ENCODE data around the gene INSYN2B.

INSYN2B gene

DNA sequence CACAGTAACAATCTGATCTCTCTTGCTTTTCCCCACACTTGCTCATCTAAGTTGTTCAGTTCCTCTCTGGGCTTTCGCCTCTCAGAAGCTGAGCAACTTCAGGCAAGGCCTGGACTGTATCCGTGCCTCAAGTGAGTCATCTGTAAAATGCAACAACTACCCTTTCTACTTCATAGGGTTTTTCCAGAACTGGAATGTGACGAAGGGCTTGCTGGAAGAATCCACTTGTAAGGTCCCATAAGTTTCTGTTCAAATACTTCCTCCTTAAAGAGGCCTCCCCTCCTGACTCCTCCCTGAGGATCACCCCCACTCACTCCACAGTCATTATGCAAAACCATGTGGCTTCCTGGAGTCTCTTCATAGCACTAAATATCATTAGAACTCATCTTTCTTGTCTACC lies 17.5 kb upstream of the INSYN2B start:
- DNase-seq: no peak
- TF ChIP-seq, protein P1, sequence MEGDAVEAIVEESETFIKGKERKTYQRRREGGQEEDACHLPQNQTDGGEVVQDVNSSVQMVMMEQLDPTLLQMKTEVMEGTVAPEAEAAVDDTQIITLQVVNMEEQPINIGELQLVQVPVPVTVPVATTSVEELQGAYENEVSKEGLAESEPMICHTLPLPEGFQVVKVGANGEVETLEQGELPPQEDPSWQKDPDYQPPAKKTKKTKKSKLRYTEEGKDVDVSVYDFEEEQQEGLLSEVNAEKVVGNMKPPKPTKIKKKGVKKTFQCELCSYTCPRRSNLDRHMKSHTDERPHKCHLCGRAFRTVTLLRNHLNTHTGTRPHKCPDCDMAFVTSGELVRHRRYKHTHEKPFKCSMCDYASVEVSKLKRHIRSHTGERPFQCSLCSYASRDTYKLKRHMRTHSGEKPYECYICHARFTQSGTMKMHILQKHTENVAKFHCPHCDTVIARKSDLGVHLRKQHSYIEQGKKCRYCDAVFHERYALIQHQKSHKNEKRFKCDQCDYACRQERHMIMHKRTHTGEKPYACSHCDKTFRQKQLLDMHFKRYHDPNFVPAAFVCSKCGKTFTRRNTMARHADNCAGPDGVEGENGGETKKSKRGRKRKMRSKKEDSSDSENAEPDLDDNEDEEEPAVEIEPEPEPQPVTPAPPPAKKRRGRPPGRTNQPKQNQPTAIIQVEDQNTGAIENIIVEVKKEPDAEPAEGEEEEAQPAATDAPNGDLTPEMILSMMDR (IDR thresholded peaks at IDR 0.05; ENCODE audit: low read depth, low read length): no peak
- Histone ChIP-seq H3K36me3 (no peaks in the 10 kb centered on the region), H3K9me3 (ENCODE audit: severe bottlenecking) (no peaks in the 10 kb centered on the region), H3K4me3 (ENCODE audit: low read depth, low read length) (no peak overlapping the region), H3K27me3 (ENCODE audit: insufficient read depth, low read depth, severe bottlenecking) (peaks cover 54% of the 10 kb centered on the region), H3K27ac (no peak overlapping the region)

DNA sequence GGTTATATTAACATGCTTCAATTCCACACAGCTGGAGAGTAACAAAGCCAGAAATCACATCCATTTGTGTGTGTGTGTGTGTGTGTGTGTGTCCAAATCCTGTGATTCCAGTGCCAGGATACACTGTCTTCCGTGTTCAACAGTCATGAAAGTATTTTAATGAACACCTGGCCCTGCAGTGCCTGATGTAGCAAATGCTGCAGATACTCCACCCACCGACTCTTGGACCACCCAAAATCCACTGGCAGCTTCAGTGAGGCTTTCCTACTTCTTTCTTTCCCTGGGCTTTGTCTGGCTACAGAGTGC lies 13.1 kb upstream of the INSYN2B start:
- Histone ChIP-seq H3K4me3 (ENCODE audit: low read depth, low read length) (no peak overlapping the region), H3K9me3 (ENCODE audit: severe bottlenecking) (no peaks in the 10 kb centered on the region), H3K36me3 (no peaks in the 10 kb centered on the region), H3K27ac (no peak overlapping the region), H3K27me3 (ENCODE audit: insufficient read depth, low read depth, severe bottlenecking) (peaks cover 66% of the 10 kb centered on the region)
- TF ChIP-seq, protein P1 (IDR thresholded peaks at IDR 0.05; ENCODE audit: low read depth, low read length): no peak
- no peak for DNase-seq

DNA sequence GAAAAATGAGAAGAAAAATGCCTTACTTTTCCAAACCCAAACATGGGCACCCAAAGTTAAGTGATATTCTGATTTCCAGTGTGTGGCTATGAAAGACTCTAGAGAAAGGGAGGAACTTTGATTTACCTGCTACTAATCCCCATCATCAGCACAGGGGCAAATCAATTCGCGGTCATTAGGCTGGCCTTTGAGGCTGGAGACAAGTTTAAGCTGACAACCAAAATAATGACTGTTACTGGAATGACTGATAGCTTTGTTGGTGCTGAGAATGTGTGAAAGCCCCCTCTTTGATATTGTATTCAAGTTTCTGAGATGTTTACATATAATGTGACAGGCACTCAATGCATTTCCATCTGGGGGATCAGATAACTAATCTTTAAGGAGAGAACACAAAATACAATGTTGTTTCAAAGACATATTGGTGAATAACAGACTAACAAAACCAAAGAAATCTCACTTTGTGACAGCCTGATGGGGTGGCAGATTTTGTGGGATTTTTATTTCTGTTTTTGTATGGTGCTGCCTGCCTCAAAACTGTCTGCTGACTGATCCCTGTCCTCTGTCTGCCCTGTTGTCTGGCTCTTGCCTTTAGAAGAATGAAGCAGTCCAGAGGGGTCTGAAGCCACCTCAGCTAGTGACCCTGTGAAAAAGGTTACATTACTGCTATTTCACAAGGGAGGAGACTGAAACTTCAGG lies 12.6 kb upstream of the INSYN2B start:
- no peak overlapping the region for H3K4me3 ChIP-seq (ENCODE audit: low read depth, low read length)
- no peaks in the 10 kb centered on the region for H3K36me3 ChIP-seq
- DNase-seq: no peak
- TF ChIP-seq, protein P1 (IDR thresholded peaks at IDR 0.05; ENCODE audit: low read depth, low read length): no peak
- H3K27me3 ChIP-seq (ENCODE audit: insufficient read depth, low read depth, severe bottlenecking): peaks cover 68% of the 10 kb centered on the region
- H3K27ac ChIP-seq: no peak overlapping the region
- H3K9me3 ChIP-seq (ENCODE audit: severe bottlenecking): no peaks in the 10 kb centered on the region

DNA sequence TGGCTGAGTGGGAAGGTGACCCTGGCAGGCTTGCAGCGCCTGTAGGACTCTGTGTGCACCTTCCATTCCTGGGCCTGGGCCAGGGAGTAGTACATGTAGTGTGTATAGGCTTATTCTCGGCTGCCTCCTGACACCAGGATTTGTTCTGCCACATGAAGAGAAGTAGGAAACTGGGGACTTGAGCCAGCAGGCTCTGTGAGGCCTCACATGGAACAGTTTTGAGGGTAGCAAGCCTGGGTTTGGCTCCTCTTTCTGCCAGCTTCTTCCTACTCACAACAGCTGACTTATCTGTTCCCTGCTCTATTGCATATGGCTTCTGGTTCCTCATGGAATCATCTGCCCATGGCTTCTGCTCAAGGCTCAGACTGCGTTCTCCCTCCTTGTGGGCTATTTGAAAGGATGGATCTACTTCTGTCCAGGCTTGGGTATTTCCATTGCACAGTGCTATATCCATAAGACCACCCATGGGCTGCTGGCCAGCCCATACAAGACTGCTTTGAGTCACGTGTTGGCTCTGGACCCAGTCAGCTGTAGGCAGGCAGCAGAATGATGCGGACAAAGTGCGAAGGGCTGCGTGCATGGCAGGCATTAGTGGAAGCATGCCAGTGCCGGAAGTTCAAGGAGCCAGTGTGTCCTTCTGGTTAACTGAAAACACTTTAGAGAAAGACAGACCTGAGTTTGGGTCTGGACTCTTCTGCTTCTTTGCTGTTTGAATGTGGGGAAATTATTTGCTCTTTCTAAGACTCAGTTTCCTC lies 11.0 kb upstream of the INSYN2B start:
- Histone ChIP-seq H3K27me3 (ENCODE audit: insufficient read depth, low read depth, severe bottlenecking) (peaks cover 75% of the 10 kb centered on the region), H3K4me3 (ENCODE audit: low read depth, low read length) (no peak overlapping the region), H3K27ac (no peak overlapping the region), H3K36me3 (no peaks in the 10 kb centered on the region), H3K9me3 (ENCODE audit: severe bottlenecking) (no peaks in the 10 kb centered on the region)
- TF ChIP-seq, protein P1 (IDR thresholded peaks at IDR 0.05; ENCODE audit: low read depth, low read length): no peak
- DNase-seq: no peak

DNA sequence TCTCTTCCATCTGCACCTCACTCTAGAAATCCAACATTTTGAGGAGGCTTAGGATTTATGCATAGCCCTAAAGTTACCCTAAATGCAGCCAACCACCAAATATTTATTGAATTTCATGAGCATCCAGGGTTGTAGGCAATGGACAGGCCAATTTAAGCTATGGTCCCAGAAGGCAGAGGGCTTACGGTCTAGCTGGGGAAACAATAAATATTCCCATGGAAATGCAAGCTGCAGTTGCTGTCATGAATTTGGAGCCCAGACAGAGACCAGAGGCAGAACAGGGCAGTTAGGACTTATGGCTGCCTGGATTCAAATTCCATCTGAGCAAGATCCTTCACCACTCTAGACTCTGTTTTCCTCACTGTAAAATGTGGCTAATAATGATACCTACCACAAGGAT lies 9.1 kb upstream of the INSYN2B start:
- Histone ChIP-seq H3K4me3 (ENCODE audit: low read depth, low read length) (no peak overlapping the region), H3K9me3 (ENCODE audit: severe bottlenecking) (no peaks in the 10 kb centered on the region), H3K27me3 (ENCODE audit: insufficient read depth, low read depth, severe bottlenecking) (peaks cover 79% of the 10 kb centered on the region), H3K27ac (no peak overlapping the region), H3K36me3 (no peaks in the 10 kb centered on the region)
- TF ChIP-seq, protein P1 (IDR thresholded peaks at IDR 0.05; ENCODE audit: low read depth, low read length): no peak
- no peak for DNase-seq
